Stimulated activated CD8-positive, alpha-beta memory T cell treated with anti-CD3 and anti-CD28 coated beads, Interleukin-12 subunit alpha, Interleukin-12 subunit beta, amount 100 ng/mL, for 24 hours (primary cell): ENCODE measurements around the gene GH1.

Source experiments
- DNase-seq: peaks from one replicate; pipeline ENCODE4 v3.0.0-alpha.2; 2020; ENCODE audit errors: extremely low read depth

GH1 gene

GRCh38 chr17:63944736-63945499, 26.3 kb upstream of the GH1 start:
- no peak for DNase-seq

- DNase-seq, result no peak
These were observed 25.1 kb upstream of the GH1 start for GRCh38 chr17:63943745-63944144.

GRCh38 chr17:63942309-63942985, 23.8 kb upstream of the GH1 start:
- DNase-seq, result no peak

GRCh38 chr17:63941751-63942150, 23.1 kb upstream of the GH1 start:
- DNase-seq, result no peak

GRCh38 chr17:63941162-63941561, 22.5 kb upstream of the GH1 start:
- DNase-seq, result no peak

GRCh38 chr17:63940584-63940983, 21.9 kb upstream of the GH1 start:
- no peak for DNase-seq

- no peak for DNase-seq
These were observed 21.2 kb upstream of the GH1 start for GRCh38 chr17:63939884-63940283.

GRCh38 chr17:63939401-63939800, 20.8 kb upstream of the GH1 start:
- no peak for DNase-seq

- DNase-seq, result no peak
These were observed 19.3 kb upstream of the GH1 start for GRCh38 chr17:63937920-63938319.

- no peak for DNase-seq
These were observed 18.7 kb upstream of the GH1 start for GRCh38 chr17:63937319-63937718.

- DNase-seq, result no peak
These were observed 15.8 kb upstream of the GH1 start for GRCh38 chr17:63934183-63935112.

GRCh38 chr17:63933598-63933997, 15.0 kb upstream of the GH1 start:
- DNase-seq, result no peak

- DNase-seq, result no peak
These were observed 14.1 kb upstream of the GH1 start for GRCh38 chr17:63932721-63933120.

- no peak for DNase-seq
These were observed 13.4 kb upstream of the GH1 start, which contains the start of gene CD79B for GRCh38 chr17:63931981-63932561. CD79B (minus strand) TSS chr17:63932331; CDS start chr17:63932261, 70 bp downstream.

- no peak for DNase-seq
These were observed 12.4 kb upstream of the GH1 start for GRCh38 chr17:63930951-63931575.

- no peak for DNase-seq
These were observed 11.5 kb upstream of the GH1 start for GRCh38 chr17:63929860-63930766.

- no peak for DNase-seq
These were observed 10.5 kb upstream of the GH1 start for GRCh38 chr17:63928966-63929695.

- DNase-seq, result no peak
These were observed 9.6 kb upstream of the GH1 start for GRCh38 chr17:63928172-63928666.

GRCh38 chr17:63927464-63928171, 9.0 kb upstream of the GH1 start:
- DNase-seq, result no peak
